PC-9 (cell line): ENCODE results near the gene RYR3. TPM values are rescaled to one million over a fixed set of nuclear protein-coding genes. Genes with fewer than 3 reads are reported as not detected.

ENCODE experiments used
- BruUV-seq: library from RNA; stranded (reverse); fragments of 400-500 nt; replicated peaks from 2 replicates; lab custom pipeline; 2021; lab: Mats Ljungman, UMichigan
- CTCF ChIA-PET: fragments of 300-600 bp; sonication (Branson Sonifier 250); formaldehyde crosslinking; loops from one replicate; lab custom pipeline; 2022; ENCODE audit warnings: antibody characterized with exemption; lab: Charles Lee
- POLR2A ChIA-PET: fragments of 300-600 bp; sonication (Branson Sonifier 250); formaldehyde crosslinking; loops from one replicate; lab custom pipeline; 2022; ENCODE audit warnings: antibody characterized with exemption; ENCODE audit not compliant: unreplicated experiment; lab: Charles Lee
- DNase-seq, 2 experiments: peaks; one replicate each; pipeline versions ENCODE4 v3.0.0 to v3.0.0-alpha.2; 2015 to 2022; ENCODE audit warnings: mixed read lengths in 1 of 2
- H2AFZ ChIP-seq: fragments of 200-600 bp; sonication (generic); 2 replicates; pipeline ENCODE4 v1.8.1; 2017; ENCODE audit warnings: antibody characterized with exemption
- H3F3A ChIP-seq: fragments of 200-600 bp; sonication (generic); 2 replicates; pipeline ENCODE4 v1.8.1; 2017; ENCODE audit warnings: antibody characterized with exemption, mild to moderate bottlenecking, low read depth; ENCODE audit not compliant: insufficient read depth
- H3K27ac ChIP-seq: fragments of 200-600 bp; sonication (generic); 2 replicates; pipeline ENCODE4 v1.6.1; 2016; ENCODE audit warnings: mixed run types
- H3K27me3 ChIP-seq: fragments of 200-600 bp; sonication (generic); 2 replicates; pipeline ENCODE4 v1.6.1; 2016; ENCODE audit warnings: low read depth, mixed run types; ENCODE audit not compliant: insufficient read depth
- H3K36me3 ChIP-seq: fragments of 200-600 bp; sonication (generic); 2 replicates; pipeline ENCODE4 v1.6.1; 2016; ENCODE audit warnings: low read depth, mixed run types
- H3K4me1 ChIP-seq: fragments of 200-600 bp; sonication (generic); replicated peaks from 2 replicates; pipeline ENCODE4 v1.6.1; 2016; ENCODE audit warnings: mixed run types; ENCODE audit not compliant: insufficient read depth
- H3K4me2 ChIP-seq: fragments of 200-600 bp; sonication (generic); 2 replicates; pipeline ENCODE4 v1.6.1; 2017; ENCODE audit warnings: mixed run types
- H3K4me3 ChIP-seq: fragments of 200-600 bp; sonication (generic); 2 replicates; pipeline ENCODE4 v1.6.1; 2016; ENCODE audit warnings: mixed run types
- H3K79me2 ChIP-seq: fragments of 200-600 bp; sonication (generic); 2 replicates; pipeline ENCODE4 v1.6.1; 2017; ENCODE audit warnings: low read depth, mixed run types
- H3K9me2 ChIP-seq: fragments of 200-600 bp; sonication (generic); 2 replicates; pipeline ENCODE4 v1.8.1; 2017; ENCODE audit warnings: mild to moderate bottlenecking; ENCODE audit not compliant: insufficient read depth
- H3K9me3 ChIP-seq: fragments of 200-600 bp; sonication (generic); 2 replicates; pipeline ENCODE4 v1.8.1; 2016; ENCODE audit warnings: low read depth; ENCODE audit not compliant: insufficient read depth
- H4K20me1 ChIP-seq: fragments of 200-600 bp; sonication (generic); 2 replicates; pipeline ENCODE4 v1.8.1; 2017; ENCODE audit not compliant: insufficient read depth
- CTCF ChIP-seq: fragments of 200-600 bp; sonication (generic); conservative IDR thresholded peaks from 2 replicates; pipeline ENCODE4 v1.6.1; 2017; ENCODE audit warnings: mixed run types, antibody characterized with exemption, mild to moderate bottlenecking, moderate library complexity
- EZH2 ChIP-seq: fragments of 200-600 bp; sonication (generic); IDR thresholded peaks from 2 replicates; pipeline ENCODE4 v1.8.0; 2017; ENCODE audit warnings: antibody characterized with exemption, low read depth
- intact Hi-C: fragments of 100-400 bp; cut with micrococcal nuclease; formaldehyde crosslinking; loops from one replicate; pipeline ENCODE4 v1.10.0; 2022; ENCODE audit not compliant: unreplicated experiment
- total RNA-seq: library from RNA; stranded (reverse); gene quantifications from 2 replicates; pipeline ENCODE4 v1.2.3, GENCODE V29; 2021

The RYR3 gene
- total RNA-seq, 1 experiment from 2014 or later, result 0.15 TPM

- no peaks in the 10 kb centered on the region for H3K9me3 ChIP-seq
- H3K4me1 ChIP-seq, result no peaks in the 10 kb centered on the region
- ChIA-PET CTCF (no interaction called here), POLR2A (no interaction called here)
- TF ChIP-seq EZH2 (no peak), CTCF (no peak)
- no peak overlapping the region for H3K4me3 ChIP-seq
- no peaks in the 10 kb centered on the region for H3K36me3 ChIP-seq
- no TSS peak for BruUV-seq
- no peaks in the 10 kb centered on the region for H3K79me2 ChIP-seq
- no peak for DNase-seq
- intact Hi-C loops, result no loop called here
- no peaks in the 10 kb centered on the region for H3K9me2 ChIP-seq
- H3K27ac ChIP-seq, result no peak overlapping the region
- no peaks in the 10 kb centered on the region for H3F3A ChIP-seq
- no peak overlapping the region for H2AFZ ChIP-seq
- H3K4me2 ChIP-seq, result no peak overlapping the region
- no peaks in the 10 kb centered on the region for H4K20me1 ChIP-seq
- no peaks in the 10 kb centered on the region for H3K27me3 ChIP-seq
These were observed 583.4 kb downstream of the RYR3 start for GRCh38 chr15:33894193-33894592.

GRCh38 chr15:33902043-33902442 is 591.3 kb downstream of the RYR3 start:
- POLR2A ChIA-PET, result no interaction called here
- no peaks in the 10 kb centered on the region for H3F3A ChIP-seq
- TF ChIP-seq CTCF, result no peak
- no peak for TF ChIP-seq EZH2
- CTCF ChIA-PET, result no interaction called here
- DNase-seq, result no peak
- no peak overlapping the region for H2AFZ ChIP-seq
- H3K27me3 ChIP-seq, result no peaks in the 10 kb centered on the region
- no peaks in the 10 kb centered on the region for H3K79me2 ChIP-seq
- H3K9me2 ChIP-seq, result no peaks in the 10 kb centered on the region
- no peaks in the 10 kb centered on the region for H3K4me1 ChIP-seq
- no peaks in the 10 kb centered on the region for H3K9me3 ChIP-seq
- no peaks in the 10 kb centered on the region for H4K20me1 ChIP-seq
- H3K36me3 ChIP-seq, result no peaks in the 10 kb centered on the region
- intact Hi-C loops, result no loop called here
- H3K4me2 ChIP-seq, result no peak overlapping the region
- no TSS peak for BruUV-seq
- no peak overlapping the region for H3K27ac ChIP-seq
- no peak overlapping the region for H3K4me3 ChIP-seq

GRCh38 chr15:33903661-33904060 is 592.9 kb downstream of the RYR3 start:
- Histone ChIP-seq H3K79me2 (no peaks in the 10 kb centered on the region), H3K4me1 (no peaks in the 10 kb centered on the region), H3F3A (no peaks in the 10 kb centered on the region), H3K4me3 (no peak overlapping the region), H2AFZ (no peak overlapping the region), H3K9me3 (no peaks in the 10 kb centered on the region), H4K20me1 (no peaks in the 10 kb centered on the region), H3K36me3 (no peaks in the 10 kb centered on the region), H3K9me2 (no peaks in the 10 kb centered on the region), H3K27ac (no peak overlapping the region), H3K4me2 (no peak overlapping the region), H3K27me3 (no peaks in the 10 kb centered on the region)
- CTCF ChIA-PET, result no interaction called here
- POLR2A ChIA-PET, result no interaction called here
- no peak for DNase-seq
- intact Hi-C loops, result no loop called here
- no peak for TF ChIP-seq CTCF
- TF ChIP-seq EZH2, result no peak
- no TSS peak for BruUV-seq
